Spleen (tissue), 11 donors: Measurements from ENCODE around the gene DGKG. TPM values are rescaled to one million over a fixed set of nuclear protein-coding genes. Genes with fewer than 3 reads are reported as not detected.

Source experiments
- DNase-seq: peaks from one replicate; pipeline ENCODE4 v3.0.0-alpha.2; 2020
- H3K27ac ChIP-seq, 8 donors: fragments of 200-600 bp; sonication (generic) in 7 of 8; 1 replicate in 4 of 8; 2 replicates in 4 of 8; pipeline versions ENCODE4 v1.5.0 to v1.8.0; 2016 to 2021; ENCODE audit warnings: inconsistent platforms in 4 of 8, mild to moderate bottlenecking in 4 of 8, moderate library complexity in 1 of 8
- H3K27me3 ChIP-seq, 7 donors: fragments of 200-600 bp; sonication (generic) in 6 of 7; replicated peaks in 1 of 7; 1 replicate in 4 of 7; 2 replicates in 3 of 7; pipeline versions ENCODE4 v1.5.0 to v1.8.0; 2016 to 2021; ENCODE audit warnings: inconsistent platforms in 3 of 7, mild to moderate bottlenecking in 1 of 7
- H3K36me3 ChIP-seq, 6 donors: fragments of 200-600 bp; sonication (generic) in 5 of 6; 1 replicate in 4 of 6; 2 replicates in 2 of 6; pipeline versions ENCODE4 v1.5.0 to v1.8.0; 2016 to 2021; ENCODE audit warnings: inconsistent platforms in 2 of 6
- H3K4me1 ChIP-seq, 6 donors: fragments of 200-600 bp; sonication (generic) in 5 of 6; 1 replicate in 3 of 6; 2 replicates in 3 of 6; pipeline versions ENCODE4 v1.5.0 to v1.8.0; 2016 to 2021; ENCODE audit warnings: inconsistent platforms in 3 of 6
- H3K4me3 ChIP-seq, 8 donors: fragments of 200-600 bp; sonication (generic) in 7 of 8; 1 replicate in 4 of 8; 2 replicates in 4 of 8; pipeline versions ENCODE4 v1.5.0 to v1.8.0; 2016 to 2021; ENCODE audit warnings: inconsistent platforms in 4 of 8, mild to moderate bottlenecking in 4 of 8, moderate library complexity in 2 of 8
- H3K9me3 ChIP-seq, 8 donors: fragments of 200-600 bp; sonication (generic) in 7 of 8; 1 replicate in 4 of 8; 2 replicates in 4 of 8; pipeline versions ENCODE4 v1.5.0 to v1.8.0; 2016 to 2021; ENCODE audit warnings: inconsistent platforms in 4 of 8
- POLR2A ChIP-seq, 3 donors: fragments of 450-650 bp; IDR thresholded peaks; one replicate each; pipeline ENCODE4 v1.5.1; 2017; ENCODE audit warnings: antibody characterized with exemption in 3 of 3, mild to moderate bottlenecking in 1 of 3
- POLR2AphosphoS5 ChIP-seq, 3 donors: sonication (generic); formaldehyde crosslinking; IDR thresholded peaks; one replicate each; pipeline ENCODE4 v1.5.1; 2017; ENCODE audit warnings: antibody characterized with exemption in 3 of 3
- WGBS, 5 donors: extraction: QIAGEN DNeasy Blood & Tissue Kit in 3 of 5; methylation state at CpG; one replicate each; pipeline versions ENCODE4 v1.1.5 to v1.1.7; 2013 to 2018; 5-methylcytosine and 5-hydroxymethylcytosine counted together
- intact Hi-C: fragments of 100-400 bp; cut with DNase I; formaldehyde crosslinking; loops from one replicate; pipeline ENCODE4 v1.15.0; 2023; ENCODE audit warnings: low total_unique reads
- polyA plus RNA-seq, 3 donors: library from polyadenylated mRNA; stranded (reverse); fragments of 200-250 nt; gene quantifications; one replicate each; pipeline ENCODE4 v1.2.1, GENCODE V29; 2013
- total RNA-seq, 7 donors: library from RNA; depleted of rRNA in 3 of 7; stranded (reverse); fragments of >200 nt in 3 of 7; fragmentation: NEBNext Ultra II Directional in 4 of 7; extraction: Animal tissue kit (Norgen Biotek cat#: 25700) in 4 of 7; gene quantifications; one replicate each; pipeline versions ENCODE4 v1.1.0 to v1.2.1, GENCODE V29; 2016 to 2021
- TF ChIP-seq, protein P1 (sequence below), 11 experiments: fragments of 200-600 bp in 7 of 11; fragments of 450-650 bp in 4 of 11; sonication (generic) in 4 of 11; IDR thresholded peaks in 8 of 11; conservative IDR thresholded peaks in 3 of 11; 1 replicate in 7 of 11; 2 replicates in 4 of 11; pipeline versions ENCODE4 v1.4.0 to v1.8.0; 2016 to 2021; ENCODE audit warnings: antibody characterized with exemption in 11 of 11, inconsistent platforms in 4 of 11, mild to moderate bottlenecking in 1 of 11
- donor health status: healthy with polysubstance abuse.
- donor health status: DM: no; HTN: no; CAD: no; lungs with moderate emphysema.
- donor health status: DM: no; HTN: no; CAD: no.
- donor health status: Bipolar disorder and iron deficiency.
- donor health status: healthy.
- donor health status: DM: no; HTN: no; CAD: no.
- donor health status: DM: yes; HTN: yes; CAD: no.

DGKG gene
- total and polyA plus RNA-seq, 10 donors, result 0.22 to 7.7 (median 5.4) TPM

DNA sequence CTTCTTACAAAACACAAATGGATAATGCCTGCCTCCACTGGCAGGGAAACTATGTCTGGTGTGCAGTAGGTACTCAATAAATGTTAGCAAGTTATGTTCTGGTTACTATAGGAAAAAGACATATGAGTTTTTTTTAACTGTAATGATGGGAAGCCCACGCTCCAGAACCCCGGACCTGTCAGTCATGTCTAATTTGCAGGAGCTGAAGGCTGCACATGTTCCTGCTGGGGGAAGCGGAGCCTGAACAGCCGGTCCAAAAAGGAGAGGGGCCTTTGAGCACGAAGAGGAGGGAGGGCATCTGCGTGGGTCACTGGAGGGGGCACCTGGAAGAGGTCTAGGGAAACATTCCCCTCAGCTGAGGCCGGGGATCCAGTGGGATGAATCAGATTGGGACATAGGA is 113.2 kb downstream of the DGKG start:
- intact Hi-C loops, result loop anchor here (10.0 kb wide), 1 partner anchor 264 kb away; no protein-coding TSS in a partner anchor
- no peak for DNase-seq
- WGBS, 5 donors, result 88 to 96% (median 89%) methylated on average over 7 of the region's 7 CpGs
- H3K4me1 ChIP-seq, result peaks cover 0 to 15% (median 2%) of the 10 kb centered on the region in 6 donors
- H3K27ac ChIP-seq, result no peak overlapping the region
- no peaks in the 10 kb centered on the region for H3K27me3 ChIP-seq
- H3K9me3 ChIP-seq, result no peaks in the 10 kb centered on the region
- no peak overlapping the region for H3K4me3 ChIP-seq
- TF ChIP-seq, protein P1, sequence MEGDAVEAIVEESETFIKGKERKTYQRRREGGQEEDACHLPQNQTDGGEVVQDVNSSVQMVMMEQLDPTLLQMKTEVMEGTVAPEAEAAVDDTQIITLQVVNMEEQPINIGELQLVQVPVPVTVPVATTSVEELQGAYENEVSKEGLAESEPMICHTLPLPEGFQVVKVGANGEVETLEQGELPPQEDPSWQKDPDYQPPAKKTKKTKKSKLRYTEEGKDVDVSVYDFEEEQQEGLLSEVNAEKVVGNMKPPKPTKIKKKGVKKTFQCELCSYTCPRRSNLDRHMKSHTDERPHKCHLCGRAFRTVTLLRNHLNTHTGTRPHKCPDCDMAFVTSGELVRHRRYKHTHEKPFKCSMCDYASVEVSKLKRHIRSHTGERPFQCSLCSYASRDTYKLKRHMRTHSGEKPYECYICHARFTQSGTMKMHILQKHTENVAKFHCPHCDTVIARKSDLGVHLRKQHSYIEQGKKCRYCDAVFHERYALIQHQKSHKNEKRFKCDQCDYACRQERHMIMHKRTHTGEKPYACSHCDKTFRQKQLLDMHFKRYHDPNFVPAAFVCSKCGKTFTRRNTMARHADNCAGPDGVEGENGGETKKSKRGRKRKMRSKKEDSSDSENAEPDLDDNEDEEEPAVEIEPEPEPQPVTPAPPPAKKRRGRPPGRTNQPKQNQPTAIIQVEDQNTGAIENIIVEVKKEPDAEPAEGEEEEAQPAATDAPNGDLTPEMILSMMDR (IDR thresholded peaks at IDR 0.05 in 8 of 11, conservative IDR thresholded peaks at IDR 0.05 in 3 of 11), result no peak
- TF ChIP-seq POLR2AphosphoS5 (IDR thresholded peaks at IDR 0.05), result no peak
- TF ChIP-seq POLR2A (IDR thresholded peaks at IDR 0.05), result no peak
- H3K36me3 ChIP-seq, result peaks cover 0 to 44% (median 0%) of the 10 kb centered on the region in 6 donors

DNA sequence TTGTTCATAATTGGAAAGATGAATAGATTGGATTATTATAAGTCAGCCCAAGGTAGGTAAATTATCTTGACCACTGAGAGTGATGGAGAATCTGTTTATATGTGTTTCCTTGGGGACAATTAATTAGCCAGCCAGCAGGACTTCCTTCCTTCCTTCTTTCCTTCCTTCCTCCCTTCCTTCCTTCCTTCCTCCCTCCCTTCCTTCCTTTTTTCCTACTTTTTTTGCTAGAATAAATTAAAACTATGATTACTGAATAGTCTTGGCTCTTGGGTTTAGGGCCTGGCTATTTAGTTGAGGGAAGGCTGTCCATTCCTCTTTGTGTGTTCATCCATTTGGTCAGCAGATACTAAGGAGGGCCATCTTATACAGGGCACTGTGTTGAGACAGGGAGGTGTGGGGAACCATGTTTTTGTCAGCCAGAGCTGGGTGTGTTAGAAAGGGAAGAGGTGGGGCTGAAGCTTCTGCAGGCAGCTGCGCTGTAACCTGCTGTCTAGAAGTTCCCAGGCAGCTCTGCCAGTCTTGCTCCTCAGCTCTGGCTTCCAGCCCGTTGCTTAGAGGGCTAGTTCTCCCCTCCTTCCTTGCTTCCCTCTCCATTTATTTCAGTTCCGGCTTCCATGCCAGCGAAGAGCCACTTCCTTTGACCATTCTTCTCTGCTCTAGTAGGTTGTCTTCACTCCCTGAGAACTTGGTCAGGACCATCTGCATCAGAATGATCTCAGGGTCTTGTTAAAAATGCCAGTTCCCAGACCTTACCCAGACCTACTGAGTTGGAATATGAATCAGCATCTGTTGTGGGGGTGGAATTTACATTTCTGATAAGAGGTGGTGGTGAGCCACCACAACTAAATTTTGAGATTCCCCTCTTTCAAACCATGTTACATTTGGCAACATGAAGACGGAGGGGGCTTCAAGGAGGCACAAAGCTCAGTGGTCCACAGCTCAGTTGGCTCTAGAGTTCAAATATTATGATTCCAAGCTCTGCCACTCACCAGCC is 113.9 kb downstream of the DGKG start:
- Histone ChIP-seq H3K27ac (no peak overlapping the region), H3K27me3 (no peaks in the 10 kb centered on the region), H3K4me3 (no peak overlapping the region), H3K36me3 (peaks cover 0 to 40% (median 0%) of the 10 kb centered on the region in 6 donors), H3K9me3 (no peaks in the 10 kb centered on the region), H3K4me1 (peaks cover 0 to 14% (median 0%) of the 10 kb centered on the region in 6 donors)
- WGBS, 5 donors, result 48 to 67% (median 60%) methylated on average over 5 of the region's 5 CpGs
- DNase-seq, result no peak
- intact Hi-C loops, result loop anchor here (10.0 kb wide), 1 partner anchor 263 kb away; no protein-coding TSS in a partner anchor
- TF ChIP-seq, protein P1 (IDR thresholded peaks at IDR 0.05 in 8 of 11, conservative IDR thresholded peaks at IDR 0.05 in 3 of 11), result no peak
- no peak for TF ChIP-seq POLR2AphosphoS5 (IDR thresholded peaks at IDR 0.05)

DNA sequence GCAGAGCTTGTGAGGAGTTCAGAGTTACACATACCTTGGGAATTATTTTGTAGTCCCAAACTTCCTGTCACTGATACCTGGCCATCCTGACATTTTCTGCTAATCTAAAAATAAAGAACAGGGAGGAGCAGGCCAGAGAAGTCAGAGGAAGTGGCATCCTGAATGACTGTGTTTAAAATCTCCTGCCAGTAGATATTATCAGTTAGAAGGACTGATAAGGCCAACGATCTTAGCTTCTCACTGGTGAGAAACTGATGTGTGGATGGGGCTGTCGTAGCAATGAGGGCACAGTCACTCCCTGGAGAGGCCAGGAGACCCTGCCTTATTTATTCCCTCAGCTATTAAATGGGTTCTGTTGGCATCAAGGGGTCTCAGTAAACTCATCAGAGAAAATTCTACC is 115.1 kb downstream of the DGKG start:
- H3K27me3 ChIP-seq, result no peaks in the 10 kb centered on the region
- H3K4me3 ChIP-seq, result no peak overlapping the region
- H3K27ac ChIP-seq, result no peak overlapping the region
- TF ChIP-seq POLR2AphosphoS5 (IDR thresholded peaks at IDR 0.05) (no peak), POLR2A (IDR thresholded peaks at IDR 0.05) (no peak)
- TF ChIP-seq, protein P1 (IDR thresholded peaks at IDR 0.05 in 8 of 11, conservative IDR thresholded peaks at IDR 0.05 in 3 of 11), result no peak
- 28 to 49% (median 38%) methylated on average over 2 of the region's 2 CpGs for WGBS, 5 donors
- no peak for DNase-seq
- peaks cover 4 to 25% (median 10%) of the 10 kb centered on the region in 6 donors for H3K4me1 ChIP-seq
- H3K9me3 ChIP-seq, result no peaks in the 10 kb centered on the region
- intact Hi-C loops, result loop anchor here (10.0 kb wide), 1 partner anchor 262 kb away; no protein-coding TSS in a partner anchor
- H3K36me3 ChIP-seq, result peaks cover 0 to 29% (median 0%) of the 10 kb centered on the region in 6 donors

DNA sequence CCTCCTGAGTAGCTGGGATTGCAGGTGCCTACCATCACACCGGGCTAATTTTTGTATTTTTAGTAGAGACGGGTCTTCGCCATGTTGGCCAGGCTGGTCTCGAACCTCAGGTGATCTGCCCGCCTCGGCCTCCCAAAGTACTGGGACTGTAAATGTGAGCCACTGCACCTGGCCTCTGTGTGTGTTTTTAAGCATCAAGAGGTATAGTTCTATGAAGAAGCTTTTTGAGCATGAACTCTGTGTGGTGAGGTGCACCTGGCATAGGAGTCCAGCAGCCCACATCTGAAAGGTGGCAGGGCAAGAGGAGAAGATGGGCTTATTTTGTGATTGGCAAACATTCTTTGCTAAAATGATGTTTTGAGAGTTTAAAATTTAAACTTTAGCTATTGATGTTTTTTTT is 118.0 kb downstream of the DGKG start:
- WGBS, 5 donors, result 95 to 98% (median 97%) methylated on average over 6 of the region's 6 CpGs
- no peak overlapping the region for H3K4me3 ChIP-seq
- intact Hi-C loops, result loop anchor here (10.0 kb wide), 1 partner anchor 259 kb away; no protein-coding TSS in a partner anchor
- H3K4me1 ChIP-seq, result peaks cover 6 to 33% (median 15%) of the 10 kb centered on the region in 6 donors
- TF ChIP-seq POLR2AphosphoS5 (IDR thresholded peaks at IDR 0.05) (no peak), POLR2A (IDR thresholded peaks at IDR 0.05) (no peak)
- TF ChIP-seq, protein P1 (IDR thresholded peaks at IDR 0.05 in 8 of 11, conservative IDR thresholded peaks at IDR 0.05 in 3 of 11), result no peak
- no peaks in the 10 kb centered on the region for H3K27me3 ChIP-seq
- peaks cover 0 to 33% (median 0%) of the 10 kb centered on the region in 6 donors for H3K36me3 ChIP-seq
- no peak for DNase-seq
- no peak overlapping the region for H3K27ac ChIP-seq
- H3K9me3 ChIP-seq, result no peaks in the 10 kb centered on the region
